ENCODE measurements around the gene TYK2. TPM values are rescaled to one million over a fixed set of nuclear protein-coding genes. Genes with fewer than 3 reads are reported as not detected.
"Not testable (repeated sequence)": the region's sequence is repeated elsewhere in the genome, so short reads cannot be mapped to it uniquely, and the experiment has no call there.

Gene TYK2
- total and polyA plus RNA-seq, 2 experiments from 2014 or later: 60.4 to 85.5 TPM

DNA sequence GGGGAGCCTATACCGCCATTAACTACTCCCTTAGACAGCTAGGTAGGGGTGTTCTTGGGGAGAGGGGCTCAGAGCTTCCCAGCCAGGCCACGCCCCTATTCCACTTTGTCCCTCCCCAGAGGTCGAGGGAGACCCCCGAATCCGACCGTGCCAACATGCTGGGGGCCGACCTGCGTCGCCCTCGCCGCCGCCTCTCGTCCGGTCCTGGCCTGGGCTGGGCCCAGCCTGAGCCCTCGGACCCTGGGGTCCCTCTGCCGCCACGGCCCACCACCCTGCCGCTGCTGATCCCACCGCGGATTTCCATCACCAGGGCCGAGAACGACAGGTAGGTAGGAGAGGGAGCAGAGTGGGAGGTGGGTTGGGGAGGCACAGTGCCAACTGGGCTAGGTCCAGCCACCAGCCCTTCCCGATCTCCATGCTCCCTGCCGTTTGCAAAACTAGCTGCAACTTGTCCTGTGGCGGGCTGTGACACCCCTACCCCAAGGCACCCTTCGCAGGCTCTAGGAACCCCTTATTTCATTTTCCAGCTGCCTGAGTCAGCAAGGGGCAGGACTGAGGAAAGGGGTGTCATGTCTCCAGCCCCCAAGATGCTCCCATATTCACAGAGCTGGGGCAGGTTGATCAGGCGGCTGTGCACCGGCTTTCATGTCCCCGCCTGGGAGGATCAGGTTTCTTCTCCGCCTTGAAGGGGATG lies 37.3 kb upstream of the TYK2 start:
- H3K27me3 ChIP-seq (replicated peaks; ENCODE audit: insufficient read depth): peaks cover 23% of the 10 kb centered on the region
- in situ Hi-C loops (cut with MboI): no loop called here
- no peak for TF ChIP-seq EZH2 (IDR thresholded peaks at IDR 0.05; ENCODE audit: insufficient read depth, poor library complexity, severe bottlenecking)

GRCh38 chr19:10416380-10417257 lies 36.2 kb upstream of the TYK2 start:
- peaks cover 18% of the 10 kb centered on the region; the same call in 1 of the 2 replicates for H3F3A ChIP-seq (ENCODE audit: insufficient read depth)
- peaks cover 17% of the 10 kb centered on the region; the same call in 1 of the 2 replicates for H3K27me3 ChIP-seq (replicated peaks; ENCODE audit: insufficient read depth)
- H3K4me3 ChIP-seq: peak overlapping the region; percentile 84
- H3K9me3 ChIP-seq (ENCODE audit: low read depth): no peaks in the 10 kb centered on the region
- H3K36me3 ChIP-seq (ENCODE audit: low read depth): no peaks in the 10 kb centered on the region
- peak overlapping the region; percentile 72 for H3K9ac ChIP-seq
- TF ChIP-seq EZH2phosphoT487 (IDR thresholded peaks at IDR 0.05; ENCODE audit: insufficient read depth, low read depth): no peak
- no peak for TF ChIP-seq EZH2 (IDR thresholded peaks at IDR 0.05; ENCODE audit: insufficient read depth, poor library complexity, severe bottlenecking)
- no peaks in the 10 kb centered on the region for H3K79me2 ChIP-seq (ENCODE audit: insufficient read depth)
- no peak overlapping the region for H3K27ac ChIP-seq
- no peaks in the 10 kb centered on the region for H3K9me2 ChIP-seq (ENCODE audit: insufficient read depth)
- no peaks in the 10 kb centered on the region for H4K20me1 ChIP-seq (ENCODE audit: insufficient read depth)
- peak overlapping the region; percentile 98 for H2AFZ ChIP-seq
- peak overlapping the region; percentile 92 for H3K4me2 ChIP-seq (ENCODE audit: unreplicated experiment)
- 5 to 7% methylated on average over 54 to 67 of the region's 67 CpGs for WGBS, 2 experiments (ENCODE audit: low coverage in 1 of 2, low lambda C conversion rate in 2 of 2, missing lambda C conversion rate in 2 of 2)
- DNase-seq: peak; percentile 93
- H3K4me1 ChIP-seq (ENCODE audit: insufficient read depth): peaks cover 7% of the 10 kb centered on the region; the same call in 1 of the 2 replicates
- in situ Hi-C loops (cut with MboI): no loop called here

More for the DNA sequence above, 37.3 kb upstream of the TYK2 start:
- Histone ChIP-seq H3K27ac (no peak overlapping the region), H3K4me2 (ENCODE audit: unreplicated experiment) (no peak overlapping the region), H2AFZ (no peak overlapping the region), H3K9me2 (ENCODE audit: insufficient read depth) (no peaks in the 10 kb centered on the region), H3K9ac (no peak overlapping the region), H3K9me3 (ENCODE audit: low read depth) (no peaks in the 10 kb centered on the region), H3K79me2 (ENCODE audit: insufficient read depth) (no peaks in the 10 kb centered on the region), H4K20me1 (ENCODE audit: insufficient read depth) (no peaks in the 10 kb centered on the region), H3K36me3 (ENCODE audit: low read depth) (no peaks in the 10 kb centered on the region), H3K4me3 (no peak overlapping the region), H3K4me1 (ENCODE audit: insufficient read depth) (peaks cover 7% of the 10 kb centered on the region; the same call in 1 of the 2 replicates), H3F3A (ENCODE audit: insufficient read depth) (peaks cover 18% of the 10 kb centered on the region; the same call in 1 of the 2 replicates)
- WGBS, 2 experiments (ENCODE audit: low coverage in 1 of 2, low lambda C conversion rate in 2 of 2, missing lambda C conversion rate in 2 of 2): 7 to 13% methylated on average over 29 to 30 of the region's 30 CpGs
- DNase-seq: no peak

- H3K4me3 ChIP-seq: peak overlapping the region; percentile 84
- peak overlapping the region; percentile 72 for H3K9ac ChIP-seq
- H3F3A ChIP-seq (ENCODE audit: insufficient read depth): peaks cover 18% of the 10 kb centered on the region; the same call in 1 of the 2 replicates
- H2AFZ ChIP-seq: peak overlapping the region; percentile 98
- peaks cover 7% of the 10 kb centered on the region; the same call in 1 of the 2 replicates for H3K4me1 ChIP-seq (ENCODE audit: insufficient read depth)
- no peaks in the 10 kb centered on the region for H3K36me3 ChIP-seq (ENCODE audit: low read depth)
- H3K27ac ChIP-seq: no peak overlapping the region
- no peaks in the 10 kb centered on the region for H3K9me3 ChIP-seq (ENCODE audit: low read depth)
- no peaks in the 10 kb centered on the region for H4K20me1 ChIP-seq (ENCODE audit: insufficient read depth)
- H3K9me2 ChIP-seq (ENCODE audit: insufficient read depth): no peaks in the 10 kb centered on the region
- H3K4me2 ChIP-seq (ENCODE audit: unreplicated experiment): peak overlapping the region; percentile 92
- H3K27me3 ChIP-seq (replicated peaks; ENCODE audit: insufficient read depth): peaks cover 11% of the 10 kb centered on the region; the same call in 1 of the 2 replicates
- TF ChIP-seq EZH2phosphoT487 (IDR thresholded peaks at IDR 0.05; ENCODE audit: insufficient read depth, low read depth): no peak
- no peaks in the 10 kb centered on the region for H3K79me2 ChIP-seq (ENCODE audit: insufficient read depth)
- WGBS, 2 experiments (ENCODE audit: low coverage in 1 of 2, low lambda C conversion rate in 2 of 2, missing lambda C conversion rate in 2 of 2): 7% methylated on average over 9 of the region's 9 CpGs
- DNase-seq: no peak
- in situ Hi-C loops (cut with MboI): no loop called here
These were observed 35.7 kb upstream of the TYK2 start for GRCh38 chr19:10416083-10416379.

DNA sequence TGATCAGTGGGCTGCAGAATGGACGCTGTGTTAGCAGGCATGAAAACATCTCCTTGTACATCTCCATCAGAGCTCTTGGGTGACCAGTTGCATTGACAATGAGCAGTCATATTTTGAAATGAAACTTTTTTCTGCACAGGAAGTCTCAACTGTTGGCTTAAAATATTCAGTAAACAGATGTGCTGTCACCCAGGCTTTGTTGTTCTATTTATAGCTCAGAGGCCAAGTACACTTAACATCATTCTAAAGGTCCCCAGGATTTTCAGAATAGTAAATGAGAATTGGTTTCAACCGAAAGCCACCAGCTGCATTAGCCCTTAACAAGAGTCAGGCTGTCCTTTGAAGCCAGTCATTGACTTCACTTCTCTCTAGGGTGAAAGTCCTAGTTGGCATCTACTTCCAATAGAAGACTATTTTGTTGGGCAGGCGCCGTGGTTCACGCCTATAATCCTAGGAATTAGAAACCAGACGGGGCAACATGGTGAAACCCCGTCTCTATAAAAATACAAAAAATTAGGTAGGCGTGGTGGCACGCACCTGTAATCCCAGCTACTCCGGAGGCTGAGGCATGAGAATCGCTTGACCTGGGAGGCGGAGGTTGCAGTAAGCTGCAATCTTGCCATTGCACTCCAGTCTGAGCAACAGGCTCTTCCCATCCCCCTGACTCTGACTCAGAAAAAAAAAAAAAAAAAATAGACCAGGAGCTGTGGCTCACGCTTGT lies 32.0 kb upstream of the TYK2 start:
- in situ Hi-C loops (cut with MboI): no loop called here
- Histone ChIP-seq H3K9ac (no peak overlapping the region), H3K79me2 (ENCODE audit: insufficient read depth) (no peaks in the 10 kb centered on the region), H3K4me1 (ENCODE audit: insufficient read depth) (no peaks in the 10 kb centered on the region), H3K36me3 (ENCODE audit: low read depth) (no peaks in the 10 kb centered on the region), H3F3A (ENCODE audit: insufficient read depth) (0 out of 2 replicates have a peak, but pooled peaks cover 4% of the 10 kb centered on the region), H3K9me3 (ENCODE audit: low read depth) (no peaks in the 10 kb centered on the region), H3K27me3 (replicated peaks; ENCODE audit: insufficient read depth) (no peaks in the 10 kb centered on the region), H3K4me3 (no peak overlapping the region), H3K27ac (no peak overlapping the region), H3K9me2 (ENCODE audit: insufficient read depth) (no peaks in the 10 kb centered on the region), H4K20me1 (ENCODE audit: insufficient read depth) (no peaks in the 10 kb centered on the region), H3K4me2 (ENCODE audit: unreplicated experiment) (no peak overlapping the region), H2AFZ (no peak overlapping the region)
- TF ChIP-seq EZH2phosphoT487 (IDR thresholded peaks at IDR 0.05; ENCODE audit: insufficient read depth, low read depth): no peak
- WGBS, 2 experiments (ENCODE audit: low coverage in 1 of 2, low lambda C conversion rate in 2 of 2, missing lambda C conversion rate in 2 of 2): 75 to 76% methylated on average over 13 of the region's 13 CpGs
- no peak for DNase-seq

DNA sequence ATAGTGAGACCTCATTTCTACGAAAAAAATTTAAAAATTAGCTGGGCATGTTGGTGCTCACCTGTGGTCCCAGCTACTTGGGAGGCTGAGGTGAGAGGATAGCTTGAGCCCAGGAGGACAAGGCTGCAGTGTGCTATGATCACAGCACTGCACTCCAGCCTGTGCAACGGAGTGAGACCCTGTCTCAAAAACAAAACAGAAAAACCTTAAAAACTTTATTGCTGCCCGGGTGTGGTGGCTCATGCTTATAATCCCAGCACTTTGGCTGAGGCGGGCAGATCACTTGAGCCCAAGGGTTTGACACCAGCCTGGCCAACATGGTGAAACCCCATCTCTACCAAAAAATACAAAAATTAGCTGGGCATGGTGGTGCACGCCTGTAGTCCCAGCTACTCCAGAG lies 30.9 kb upstream of the TYK2 start:
- in situ Hi-C loops (cut with MboI): not testable (repeated sequence)
- 59% methylated on average over 5 of the region's 5 CpGs for WGBS, 2 experiments (ENCODE audit: low coverage in 1 of 2, low lambda C conversion rate in 2 of 2, missing lambda C conversion rate in 2 of 2)

More for the DNA sequence above, 30.9 kb upstream of the TYK2 start:
- not testable (repeated sequence) for H3K79me2 ChIP-seq (ENCODE audit: insufficient read depth); H2AFZ ChIP-seq; H4K20me1 ChIP-seq (ENCODE audit: insufficient read depth); H3K27ac ChIP-seq; H3K4me3 ChIP-seq; H3K27me3 ChIP-seq (replicated peaks; ENCODE audit: insufficient read depth); H3K4me2 ChIP-seq (ENCODE audit: unreplicated experiment); H3K9ac ChIP-seq; H3K36me3 ChIP-seq (ENCODE audit: low read depth); H3K9me3 ChIP-seq (ENCODE audit: low read depth); DNase-seq; H3F3A ChIP-seq (ENCODE audit: insufficient read depth); H3K9me2 ChIP-seq (ENCODE audit: insufficient read depth); H3K4me1 ChIP-seq (ENCODE audit: insufficient read depth)
